Left ventricle myocardium inferior (tissue), 1 donor: ENCODE results near the gene SBNO2. TPM values are rescaled to one million over a fixed set of nuclear protein-coding genes. Genes with fewer than 3 reads are reported as not detected.

Experiments
- DNase-seq: peaks from one replicate; pipeline ENCODE4 v3.0.0-alpha.2; 2020
- H3K27ac ChIP-seq: fragments of 200-600 bp; replicated peaks from 2 replicates; pipeline ENCODE4 v1.8.0; 2021
- H3K27me3 ChIP-seq: fragments of 200-600 bp; 2 replicates; pipeline ENCODE4 v1.8.0; 2021; ENCODE audit warnings: low read depth
- H3K36me3 ChIP-seq: fragments of 200-600 bp; 2 replicates; pipeline ENCODE4 v1.8.0; 2021
- H3K4me1 ChIP-seq: fragments of 200-600 bp; 2 replicates; pipeline ENCODE4 v1.8.0; 2021
- H3K4me3 ChIP-seq: fragments of 200-600 bp; 2 replicates; pipeline ENCODE4 v1.8.0; 2021; ENCODE audit warnings: mild to moderate bottlenecking, moderate library complexity
- H3K9me3 ChIP-seq: fragments of 200-600 bp; replicated peaks from 2 replicates; pipeline ENCODE4 v1.8.0; 2021
- CTCF ChIP-seq: fragments of 200-600 bp; IDR thresholded peaks from 2 replicates; pipeline ENCODE4 v1.8.0; 2021; ENCODE audit warnings: antibody characterized with exemption, mild to moderate bottlenecking, borderline replicate concordance
- intact Hi-C: fragments of 100-400 bp; cut with micrococcal nuclease; formaldehyde crosslinking; loops from one replicate; pipeline ENCODE4 v1.11.0; 2022
- total RNA-seq: library from RNA; stranded (reverse); fragmentation: NEBNext Ultra II Directional; extraction: Animal tissue kit (Norgen Biotek cat#: 25700); gene quantifications from one replicate; pipeline ENCODE4 v1.2.1, GENCODE V29; 2021
- donor health status: DM: no; HTN: yes; CAD: no; lungs with severe emphysema.

The SBNO2 gene
- total RNA-seq, 1 donor from 2014 or later = 16.9 TPM

- intact Hi-C loops = no loop called here
- no peak for TF ChIP-seq CTCF
- peak; percentile 98 for DNase-seq
- peaks cover 60% of the 10 kb centered on the region for H3K4me1 ChIP-seq
- H3K27ac ChIP-seq = peak within 1 kb of the TSS; percentile 87
- peak within 1 kb of the TSS; percentile 91 for H3K4me3 ChIP-seq
- no peaks in the 10 kb centered on the region for H3K27me3 ChIP-seq
- H3K9me3 ChIP-seq = peaks cover 7% of the 10 kb centered on the region
- peaks cover 30% of the 10 kb centered on the region for H3K36me3 ChIP-seq
Measured at GRCh38 chr19:1094978-1095701, 78.9 kb downstream of the SBNO2 start, which contains the start of gene POLR2E. Gene POLR2E, minus strand, starts transcription at chr19:1095375. Its CDS starts 60 bp downstream, at chr19:1095315.

DNA sequence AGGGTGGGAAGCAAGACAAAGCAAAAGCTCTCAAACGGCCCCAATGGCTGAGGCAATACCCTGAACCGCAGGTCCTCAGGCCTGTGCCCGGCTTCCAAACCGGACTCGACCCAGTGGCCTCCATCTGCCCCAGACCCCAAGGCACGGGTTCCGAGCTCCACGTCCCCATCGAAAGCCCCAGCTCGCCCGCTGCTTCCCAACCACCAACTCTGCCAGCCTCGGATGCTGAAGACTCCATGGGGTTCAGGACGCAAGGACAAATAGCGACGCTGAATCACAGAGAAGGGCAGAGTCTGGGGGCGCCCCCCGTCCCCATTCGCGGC is 79.5 kb downstream of the SBNO2 start:
- no peak for DNase-seq
- peak overlapping the region; percentile 87 for H3K27ac ChIP-seq
- H3K4me3 ChIP-seq = peak overlapping the region; percentile 91
- TF ChIP-seq CTCF = no peak
- H3K9me3 ChIP-seq = peaks cover 2% of the 10 kb centered on the region
- no peaks in the 10 kb centered on the region for H3K27me3 ChIP-seq
- peaks cover 33% of the 10 kb centered on the region for H3K36me3 ChIP-seq
- intact Hi-C loops = no loop called here
- H3K4me1 ChIP-seq = peaks cover 55% of the 10 kb centered on the region

- Histone ChIP-seq H3K4me3 (peak overlapping the region; percentile 91), H3K9me3 (no peaks in the 10 kb centered on the region), H3K27ac (no peak overlapping the region), H3K27me3 (no peaks in the 10 kb centered on the region), H3K4me1 (peaks cover 49% of the 10 kb centered on the region), H3K36me3 (peaks cover 40% of the 10 kb centered on the region)
- intact Hi-C loops = no loop called here
- TF ChIP-seq CTCF = no peak
- DNase-seq = no peak
Measured at GRCh38 chr19:1093811-1094553, 80.1 kb downstream of the SBNO2 start.

DNA sequence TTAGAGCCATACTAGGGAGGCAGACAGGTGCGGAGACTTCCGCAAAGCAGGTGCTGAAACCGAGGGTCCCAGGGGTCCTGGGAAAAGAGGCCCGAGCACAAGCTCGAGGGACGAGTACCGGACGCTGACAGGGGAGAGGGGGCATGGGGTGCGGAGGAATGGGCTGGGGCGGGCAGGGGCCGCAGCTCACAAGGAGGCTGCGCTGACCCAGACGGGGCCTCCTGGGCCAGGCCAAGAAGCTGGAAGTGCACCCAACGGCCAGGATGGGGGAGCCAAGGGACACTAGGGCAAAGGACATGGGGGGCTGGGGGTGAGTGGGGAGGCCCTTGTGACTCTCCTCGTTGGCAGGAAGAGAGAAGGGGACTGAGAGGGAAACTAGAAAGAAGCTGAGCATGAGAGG is 80.7 kb downstream of the SBNO2 start:
- Histone ChIP-seq H3K27ac (no peak overlapping the region), H3K4me1 (peaks cover 43% of the 10 kb centered on the region)

DNA sequence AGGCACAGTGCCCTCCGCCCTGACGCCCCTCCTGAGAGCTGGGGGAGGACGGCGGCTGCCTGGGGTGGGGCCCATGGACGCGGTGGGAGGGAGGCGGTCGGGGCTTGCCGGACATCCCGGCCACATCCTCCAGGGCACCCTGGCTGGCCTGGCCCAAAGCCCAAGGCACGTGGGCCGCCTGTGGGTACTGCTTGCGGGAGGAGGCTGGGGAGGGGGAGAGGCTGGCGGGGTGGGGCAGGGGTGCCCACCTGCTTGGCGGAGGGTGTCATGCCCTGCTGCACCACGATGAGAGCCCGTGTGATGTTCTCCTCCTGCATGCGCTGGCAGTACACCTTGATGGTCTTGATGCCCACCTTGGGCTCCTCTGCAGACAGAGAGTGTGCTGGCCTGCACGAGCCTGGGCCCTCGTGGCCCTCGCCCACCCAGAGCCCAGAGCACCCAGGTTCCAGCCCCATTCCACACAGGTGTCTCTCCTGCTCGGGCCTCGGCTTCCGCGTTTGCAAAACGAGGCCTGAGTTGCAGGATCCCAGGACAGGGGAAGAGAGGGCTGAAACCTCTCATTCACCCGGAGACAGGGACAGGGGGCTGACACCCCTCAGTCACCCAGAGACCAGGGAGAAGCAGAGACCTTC is 82.4 kb downstream of the SBNO2 start:
- TF ChIP-seq CTCF = no peak
- no peak for DNase-seq
- no peaks in the 10 kb centered on the region for H3K27me3 ChIP-seq
- no peak overlapping the region for H3K4me3 ChIP-seq
- intact Hi-C loops = no loop called here
- no peaks in the 10 kb centered on the region for H3K9me3 ChIP-seq
- peaks cover 54% of the 10 kb centered on the region for H3K36me3 ChIP-seq
- peaks cover 37% of the 10 kb centered on the region for H3K4me1 ChIP-seq
- no peak overlapping the region for H3K27ac ChIP-seq

More for the DNA sequence above, 80.7 kb downstream of the SBNO2 start:
- peaks cover 46% of the 10 kb centered on the region for H3K36me3 ChIP-seq
- peak overlapping the region; percentile 91 for H3K4me3 ChIP-seq
- no peaks in the 10 kb centered on the region for H3K9me3 ChIP-seq
- H3K27me3 ChIP-seq = no peaks in the 10 kb centered on the region
- no peak for TF ChIP-seq CTCF
- intact Hi-C loops = no loop called here
- DNase-seq = no peak
